GM12878 (cell line): ENCODE measurements around the gene NDOR1. TPM values are rescaled to one million over a fixed set of nuclear protein-coding genes. Genes with fewer than 3 reads are reported as not detected.

Source experiments
- CBX5 ChIP-seq: sonication (generic); IDR thresholded peaks from 2 replicates; pipeline ENCODE4 v1.6.1; 2016; ENCODE audit warnings: low read depth, moderate library complexity, mild to moderate bottlenecking, inconsistent platforms
- CEBPB ChIP-seq, 2 experiments: fragments of 150-350 bp in 1 of 2; IDR thresholded peaks; 2 replicates each; pipeline ENCODE4 v1.6.1; 2012 to 2014; ENCODE audit warnings: low read depth in 2 of 2, low read length in 2 of 2, borderline replicate concordance in 1 of 2, inconsistent platforms in 1 of 2
- FOXM1 ChIP-seq: IDR thresholded peaks from 2 replicates; pipeline ENCODE4 v1.6.1; 2012; ENCODE audit warnings: low read depth, mild to moderate bottlenecking, inconsistent platforms, low read length, moderate library complexity
- HDGF ChIP-seq: fragments of 450-650 bp; IDR thresholded peaks from 2 replicates; pipeline ENCODE4 v1.6.1; 2016; ENCODE audit warnings: antibody characterized with exemption
- IRF3 ChIP-seq: fragments of 450-650 bp; IDR thresholded peaks from 2 replicates; pipeline ENCODE4 v1.6.1; 2014; ENCODE audit warnings: mild to moderate bottlenecking
- MAX ChIP-seq: IDR thresholded peaks from 2 replicates; pipeline ENCODE4 v1.6.1; 2012; ENCODE audit warnings: low read depth, low read length, improper control_type of control experiment
- MEF2B ChIP-seq: fragments of 450-650 bp; IDR thresholded peaks from 2 replicates; pipeline ENCODE4 v1.6.1; 2018; ENCODE audit warnings: mild to moderate bottlenecking, moderate library complexity; ENCODE audit not compliant: partially characterized antibody, poor library complexity, severe bottlenecking
- MTA3 ChIP-seq: IDR thresholded peaks from 2 replicates; pipeline ENCODE4 v1.6.1; 2012; ENCODE audit warnings: low read length, inconsistent platforms, borderline replicate concordance
- NFYA ChIP-seq: IDR thresholded peaks from 2 replicates; pipeline ENCODE4 v1.6.1; 2011; ENCODE audit warnings: low read depth, mild to moderate bottlenecking, low read length, improper control_type of control experiment, borderline replicate concordance
- POLR2AphosphoS5 ChIP-seq: IDR thresholded peaks from 2 replicates; pipeline ENCODE4 v1.6.1; 2011; ENCODE audit warnings: mild to moderate bottlenecking, low read length, inconsistent platforms
- PRDM15 ChIP-seq: fragments of 450-650 bp; formaldehyde crosslinking; IDR thresholded peaks from 2 replicates; pipeline ENCODE4 v1.4.0; 2020; ENCODE audit warnings: mild to moderate bottlenecking, moderate library complexity
- RB1 ChIP-seq: fragments of 450-650 bp; formaldehyde crosslinking; IDR thresholded peaks from 2 replicates; pipeline ENCODE4 v1.6.1; 2017; ENCODE audit warnings: mild to moderate bottlenecking, borderline replicate concordance
- SIN3A ChIP-seq: IDR thresholded peaks from 2 replicates; pipeline ENCODE4 v1.6.1; 2012; ENCODE audit warnings: low read depth, low read length, improper control_type of control experiment
- SMAD1 ChIP-seq: fragments of 450-650 bp; IDR thresholded peaks from 2 replicates; pipeline ENCODE4 v1.6.1; 2018; ENCODE audit warnings: mild to moderate bottlenecking, low read depth; ENCODE audit not compliant: partially characterized antibody
- SMAD5 ChIP-seq: IDR thresholded peaks from 2 replicates; pipeline ENCODE4 v1.6.1; 2016; ENCODE audit warnings: antibody characterized with exemption, low read depth
- SMARCA5 ChIP-seq: fragments of 450-650 bp; IDR thresholded peaks from 2 replicates; pipeline ENCODE4 v1.6.1; 2017; ENCODE audit warnings: mild to moderate bottlenecking
- SMC3 ChIP-seq: IDR thresholded peaks from 2 replicates; pipeline ENCODE4 v1.6.1; 2011; ENCODE audit warnings: low read length, improper control_type of control experiment, borderline replicate concordance
- SRF ChIP-seq, 2 experiments: IDR thresholded peaks; 2 replicates each; pipeline ENCODE4 v1.6.1; 2011; ENCODE audit warnings: low read depth in 2 of 2, low read length in 2 of 2, mild to moderate bottlenecking in 1 of 2, moderate library complexity in 1 of 2
- polyA plus RNA-seq, 11 experiments: library from polyadenylated mRNA; depleted of rRNA in 4 of 11; unstranded in 6 of 11; stranded (reverse) in 5 of 11; fragments of >200 nt; fragmentation: Nextera tagmentation in 4 of 11; fragmentation: Illumina TruSeq in 1 of 11; extraction: Ambion mirVana in 4 of 11; extraction: Trizol in 1 of 11; gene quantifications; 1 replicate in 1 of 11; 2 replicates in 10 of 11; pipeline versions ENCODE4 v1.2.1 to v1.2.3, GENCODE V29; 2011 to 2016; ENCODE audit warnings: inconsistent platforms in 2 of 11, missing spikeins in 2 of 11, low read depth in 1 of 11
- total RNA-seq, 4 experiments: library from RNA; depleted of rRNA in 3 of 4; stranded (reverse); fragments of >200 nt in 3 of 4; fragmentation: Illumina TruSeq in 1 of 4; extraction: Trizol in 1 of 4; gene quantifications; 2 replicates each; pipeline versions ENCODE4 v1.2.1 to v1.2.3, GENCODE V29; 2013 to 2021

The NDOR1 gene
- total and polyA plus RNA-seq, 10 of the 15 experiments (the other 5 are each of a cell fraction or from before 2014, with no cell fraction given), result 0.04 to 32.9 (median 11.1) TPM

- peak; percentile 66 for TF ChIP-seq MEF2B
- peak; percentile 74 for TF ChIP-seq SMAD5
- peak; percentile 51; the same call in 1 of the 2 replicates for TF ChIP-seq MAX
- no peak for TF ChIP-seq CBX5
- no peak for TF ChIP-seq CEBPB (IDR thresholded peaks at IDR 0.05; ENCODE audit: borderline replicate concordance in 1 of 2, low read depth in 2 of 2, low read length in 2 of 2)
- TF ChIP-seq PRDM15 (CRISPR knock-in tag), result no peak
- TF ChIP-seq MTA3, result no peak
- TF ChIP-seq POLR2AphosphoS5, result peak; percentile 84; the same call in 1 of the 2 replicates
- TF ChIP-seq SRF (IDR thresholded peaks at IDR 0.05; ENCODE audit: low read depth in 2 of 2, low read length in 2 of 2), result no peak
- no peak for TF ChIP-seq SMAD1
- peak; percentile 96 for TF ChIP-seq HDGF
- TF ChIP-seq NFYA, result no peak
- no peak for TF ChIP-seq RB1
- TF ChIP-seq SIN3A, result peak; percentile 54; the same call in 1 of the 2 replicates
- peak; percentile 71; the same call in 1 of the 2 replicates for TF ChIP-seq SMARCA5
- peak; percentile 95 for TF ChIP-seq IRF3
- TF ChIP-seq FOXM1, result no peak
- TF ChIP-seq SMC3, result no peak
These were observed 4.9 kb upstream of the NDOR1 start, which contains the start of gene TPRN (continued) for GRCh38 chr9:137200311-137201204.
